Spinal cord (tissue), 10 donors: ENCODE data around the gene MB21D2. TPM values are rescaled to one million over a fixed set of nuclear protein-coding genes. Genes with fewer than 3 reads are reported as not detected.

Experiments
- DNase-seq, 6 donors: peaks; one replicate each; pipeline versions ENCODE4 v3.0.0 to v3.0.0-alpha.2; 2013 to 2015; ENCODE audit warnings: low spot score in 6 of 6, low read depth in 4 of 6
- H3K27ac ChIP-seq: one replicate; pipeline ENCODE4 v1.5.1; 2013; ENCODE audit warnings: low read depth, low read length, control low read depth
- H3K27me3 ChIP-seq: one replicate; pipeline ENCODE4 v1.6.1; 2013; ENCODE audit warnings: low read length; ENCODE audit not compliant: control insufficient read depth, insufficient read depth
- H3K36me3 ChIP-seq: one replicate; pipeline ENCODE4 v1.6.1; 2013; ENCODE audit warnings: low read length; ENCODE audit not compliant: control insufficient read depth, insufficient read depth
- H3K4me1 ChIP-seq: one replicate; pipeline ENCODE4 v1.6.1; 2013; ENCODE audit warnings: low read length; ENCODE audit not compliant: control insufficient read depth, insufficient read depth
- H3K4me3 ChIP-seq: one replicate; pipeline ENCODE4 v1.5.1; 2013; ENCODE audit warnings: low read depth, low read length, control low read depth
- H3K9me3 ChIP-seq: one replicate; pipeline ENCODE4 v1.6.1; 2013; ENCODE audit warnings: low read length; ENCODE audit not compliant: control insufficient read depth, insufficient read depth
- WGBS: methylation state at CpG from one replicate; pipeline ENCODE4 v1.1.5; 2013; ENCODE audit warnings: missing lambda C conversion rate; ENCODE audit not compliant: insufficient coverage; 5-methylcytosine and 5-hydroxymethylcytosine counted together
- polyA plus RNA-seq, 2 donors: library from polyadenylated mRNA; unstranded; fragments of 120-200 nt; gene quantifications; one replicate each; pipeline ENCODE4 v1.2.1, GENCODE V29; 2013; ENCODE audit not compliant: insufficient read length in 2 of 2
- total RNA-seq, 2 donors: library from RNA; depleted of rRNA in 1 of 2; stranded (reverse); fragments of 120-200 nt in 1 of 2; fragments of >200 nt in 1 of 2; gene quantifications; one replicate each; pipeline versions ENCODE4 v1.2.3 to v1.2.4, GENCODE V29; 2013 to 2014
- donor health status: healthy.

Gene MB21D2
- total and polyA plus RNA-seq, 4 donors: 9.5 to 23.4 (median 21.1) TPM

GRCh38 chr3:192869131-192870031 lies 48.3 kb downstream of the MB21D2 start:
- DNase-seq: peak in 1 of 6 donors; percentile 82
- H3K9me3 ChIP-seq: no peaks in the 10 kb centered on the region
- H3K36me3 ChIP-seq: no peaks in the 10 kb centered on the region
- no peak overlapping the region for H3K4me3 ChIP-seq
- no peaks in the 10 kb centered on the region for H3K27me3 ChIP-seq
- 90% methylated on average over 4 of the region's 4 CpGs for WGBS
- H3K4me1 ChIP-seq: peaks cover 3% of the 10 kb centered on the region
- H3K27ac ChIP-seq: no peak overlapping the region

- Histone ChIP-seq H3K4me1 (peaks cover 3% of the 10 kb centered on the region), H3K27ac (no peak overlapping the region), H3K9me3 (no peaks in the 10 kb centered on the region), H3K4me3 (no peak overlapping the region), H3K27me3 (no peaks in the 10 kb centered on the region), H3K36me3 (no peaks in the 10 kb centered on the region)
- DNase-seq: no peak
- WGBS: no CpG with 5 or more reads among the region's 4 CpGs
Observed at GRCh38 chr3:192867645-192868044, 50.0 kb downstream of the MB21D2 start.

- no peaks in the 10 kb centered on the region for H3K9me3 ChIP-seq
- peaks cover 3% of the 10 kb centered on the region for H3K4me1 ChIP-seq
- DNase-seq: peak in 1 of 6 donors; percentile 45
- H3K27me3 ChIP-seq: no peaks in the 10 kb centered on the region
- H3K36me3 ChIP-seq: no peaks in the 10 kb centered on the region
- WGBS: no CpG with 5 or more reads among the region's 3 CpGs
- no peak overlapping the region for H3K4me3 ChIP-seq
- no peak overlapping the region for H3K27ac ChIP-seq
Observed at GRCh38 chr3:192866804-192867203, 50.9 kb downstream of the MB21D2 start.

GRCh38 chr3:192864941-192865340 lies 52.7 kb downstream of the MB21D2 start:
- Histone ChIP-seq H3K27me3 (no peaks in the 10 kb centered on the region), H3K4me1 (peaks cover 11% of the 10 kb centered on the region), H3K36me3 (no peaks in the 10 kb centered on the region), H3K4me3 (no peak overlapping the region), H3K9me3 (no peaks in the 10 kb centered on the region), H3K27ac (no peak overlapping the region)
- no CpG with 5 or more reads among the region's 3 CpGs for WGBS
- DNase-seq: peak in 1 of 6 donors; percentile 50

DNA sequence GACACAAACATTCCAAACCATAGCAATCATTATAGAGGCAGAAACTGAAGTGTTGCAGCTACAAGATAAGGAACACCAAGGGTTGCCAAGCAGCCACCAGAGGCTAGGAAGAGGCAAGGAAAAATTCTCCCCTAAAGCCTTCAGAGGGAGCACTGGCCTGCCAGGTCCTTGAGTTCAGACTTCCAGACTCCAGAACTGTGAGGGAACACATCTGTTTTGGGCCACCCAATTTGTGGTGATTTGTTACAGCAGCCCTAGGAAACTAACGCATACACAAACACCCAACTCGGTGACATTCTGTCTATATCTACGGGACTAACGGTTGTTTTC lies 54.6 kb downstream of the MB21D2 start:
- peaks cover 13% of the 10 kb centered on the region for H3K4me1 ChIP-seq
- H3K27ac ChIP-seq: no peak overlapping the region
- no peaks in the 10 kb centered on the region for H3K36me3 ChIP-seq
- H3K27me3 ChIP-seq: no peaks in the 10 kb centered on the region
- no CpG with 5 or more reads among the region's 4 CpGs for WGBS
- H3K4me3 ChIP-seq: no peak overlapping the region
- no peak for DNase-seq
- H3K9me3 ChIP-seq: no peaks in the 10 kb centered on the region

GRCh38 chr3:192862408-192863090 lies 55.1 kb downstream of the MB21D2 start:
- H3K9me3 ChIP-seq: no peaks in the 10 kb centered on the region
- no peak overlapping the region for H3K4me3 ChIP-seq
- no peaks in the 10 kb centered on the region for H3K36me3 ChIP-seq
- peaks cover 13% of the 10 kb centered on the region for H3K4me1 ChIP-seq
- 97% methylated on average over 2 of the region's 7 CpGs for whole genome bisulfite sequencing
- no peak for DNase-seq
- H3K27ac ChIP-seq: no peak overlapping the region
- H3K27me3 ChIP-seq: no peaks in the 10 kb centered on the region

GRCh38 chr3:192861972-192862371 lies 55.7 kb downstream of the MB21D2 start:
- peak in 1 of 6 donors; percentile 41 for DNase-seq

DNA sequence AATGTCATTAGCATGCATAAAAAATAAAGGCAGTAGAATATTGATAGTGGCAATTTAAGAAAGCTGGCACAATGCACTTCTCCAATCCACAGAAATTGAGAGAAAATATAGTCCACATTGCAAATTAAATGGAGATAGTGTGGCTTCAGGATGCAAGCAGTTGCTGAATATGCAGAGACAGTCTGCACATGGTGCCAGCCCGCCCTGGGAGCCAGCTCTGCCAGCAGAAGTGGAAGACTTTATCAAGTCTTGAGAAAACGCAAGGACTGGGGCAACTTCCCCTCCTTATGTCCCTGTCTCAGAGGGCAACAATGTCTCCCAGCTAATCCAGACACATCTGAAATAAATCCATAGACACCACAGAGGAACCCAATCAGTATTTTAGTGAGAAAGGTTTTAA lies 57.2 kb downstream of the MB21D2 start:
- Histone ChIP-seq H3K36me3 (no peaks in the 10 kb centered on the region), H3K27ac (no peak overlapping the region), H3K9me3 (no peaks in the 10 kb centered on the region), H3K27me3 (no peaks in the 10 kb centered on the region), H3K4me1 (peaks cover 16% of the 10 kb centered on the region), H3K4me3 (no peak overlapping the region)
- DNase-seq: peak in 1 of 6 donors; percentile 81
- 63% methylated on average over 1 of the region's 2 CpGs for WGBS

More at GRCh38 chr3:192861972-192862371, 55.7 kb downstream of the MB21D2 start:
- Histone ChIP-seq H3K4me1 (peaks cover 13% of the 10 kb centered on the region), H3K27me3 (no peaks in the 10 kb centered on the region), H3K9me3 (no peaks in the 10 kb centered on the region), H3K4me3 (no peak overlapping the region), H3K27ac (no peak overlapping the region), H3K36me3 (no peaks in the 10 kb centered on the region)
- WGBS: 80% methylated on average over 1 of the region's 2 CpGs

- H3K4me1 ChIP-seq: peaks cover 16% of the 10 kb centered on the region
- 75% methylated on average over 6 of the region's 9 CpGs for WGBS
Observed at GRCh38 chr3:192858849-192859585, 58.6 kb downstream of the MB21D2 start.

More at GRCh38 chr3:192858849-192859585, 58.6 kb downstream of the MB21D2 start:
- Histone ChIP-seq H3K36me3 (no peaks in the 10 kb centered on the region), H3K9me3 (peaks cover 8% of the 10 kb centered on the region), H3K27me3 (no peaks in the 10 kb centered on the region), H3K27ac (no peak overlapping the region), H3K4me3 (no peak overlapping the region)
- no peak for DNase-seq
